Ishikawa (cell line): Measurements from ENCODE around the gene LRRC56.

ENCODE experiments used
- FOXM1 ChIP-seq: IDR thresholded peaks from 2 replicates; pipeline ENCODE4 v1.6.1; 2012; ENCODE audit warnings: low read depth, borderline replicate concordance
- REST ChIP-seq: IDR thresholded peaks from 2 replicates; pipeline ENCODE4 v1.6.1; 2012; ENCODE audit warnings: low read depth, mild to moderate bottlenecking
- TAF1 ChIP-seq: IDR thresholded peaks from 2 replicates; pipeline ENCODE4 v1.6.1; 2012; ENCODE audit warnings: low read depth, mild to moderate bottlenecking
- YY1 ChIP-seq: IDR thresholded peaks from 2 replicates; pipeline ENCODE4 v1.6.1; 2012; ENCODE audit warnings: low read depth

GRCh38 chr11:550746-551085, 13.4 kb downstream of the LRRC56 start:
- no peak for TF ChIP-seq TAF1
- no peak for TF ChIP-seq YY1
- no peak for TF ChIP-seq REST
- TF ChIP-seq FOXM1 = no peak
